Urothelium cell line (cell line): ENCODE data around the gene SPATA33.

ENCODE experiments used
- DNase-seq: peaks from one replicate; pipeline ENCODE4 v3.0.0; 2011; ENCODE audit warnings: low spot score, mixed read lengths
- FAIRE-seq: peaks from 2 replicates; lab custom pipeline; 2011; peaks lifted over from hg19 to GRCh38; lab: Jason Lieb, UNC

Gene SPATA33

GRCh38 chr16:89706518-89707260 lies 49.1 kb downstream of the SPATA33 start:
- no peak for FAIRE-seq
- DNase-seq, result no peak

- FAIRE-seq (no peak), DNase-seq (no peak)
These were observed 50.1 kb downstream of the SPATA33 start for GRCh38 chr16:89707695-89708094.

GRCh38 chr16:89708481-89708931 lies 50.9 kb downstream of the SPATA33 start:
- FAIRE-seq (no peak), DNase-seq (no peak)

GRCh38 chr16:89709166-89709565 lies 51.5 kb downstream of the SPATA33 start:
- DNase-seq (no peak), FAIRE-seq (no peak)

- DNase-seq, result no peak
- no peak for FAIRE-seq
These were observed 52.2 kb downstream of the SPATA33 start for GRCh38 chr16:89709716-89710432.

- no peak for DNase-seq
- no peak for FAIRE-seq
These were observed 53.3 kb downstream of the SPATA33 start for GRCh38 chr16:89710709-89711564.

GRCh38 chr16:89711601-89712273 lies 54.1 kb downstream of the SPATA33 start:
- DNase-seq, result peak; percentile 49
- no peak for FAIRE-seq

GRCh38 chr16:89712274-89712781 lies 54.7 kb downstream of the SPATA33 start:
- FAIRE-seq (no peak), DNase-seq (no peak)

- no peak for FAIRE-seq
These were observed 58.9 kb downstream of the SPATA33 start for GRCh38 chr16:89716493-89716892.

GRCh38 chr16:89716916-89717687 lies 59.5 kb downstream of the SPATA33 start:
- no peak for DNase-seq
- FAIRE-seq, result no peak

More at GRCh38 chr16:89716493-89716892, 58.9 kb downstream of the SPATA33 start:
- DNase-seq, result no peak

GRCh38 chr16:89717688-89718505 lies 60.3 kb downstream of the SPATA33 start:
- no peak for DNase-seq
- FAIRE-seq, result no peak
